Breast epithelium (tissue), 3 donors: Measurements from ENCODE around the gene MTMR1.

Experiments used
- POLR2A ChIP-seq: fragments of 450-650 bp; IDR thresholded peaks from one replicate; pipeline ENCODE4 v1.6.1; 2016; ENCODE audit warnings: antibody characterized with exemption, mild to moderate bottlenecking, moderate library complexity
- TF ChIP-seq, protein P1 (sequence below), 3 donors: fragments of 450-650 bp; IDR thresholded peaks; one replicate each; pipeline ENCODE4 v1.5.1; 2016 to 2017; ENCODE audit warnings: antibody characterized with exemption in 3 of 3, mild to moderate bottlenecking in 3 of 3, moderate library complexity in 3 of 3

DNA sequence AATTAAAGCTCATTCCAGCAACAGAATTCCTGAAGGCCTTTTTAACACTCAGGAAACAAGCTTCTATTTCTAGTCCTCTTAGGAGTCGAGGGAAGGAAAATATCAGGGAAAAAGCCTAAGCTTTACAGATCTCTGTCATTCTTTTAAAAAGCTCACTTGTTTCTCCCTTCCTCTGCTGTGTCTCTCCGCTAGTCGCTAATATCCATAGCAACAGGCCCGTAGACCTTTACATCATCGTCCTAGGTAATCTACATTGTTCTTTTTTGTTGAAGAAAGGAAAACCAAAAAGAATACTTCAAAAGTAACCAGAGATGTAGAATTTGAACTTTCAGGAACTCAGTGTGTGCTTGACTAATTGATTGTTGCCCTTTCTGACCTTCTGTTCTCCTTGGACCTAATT lies 45.9 kb upstream of the MTMR1 start:
- TF ChIP-seq, protein P1, sequence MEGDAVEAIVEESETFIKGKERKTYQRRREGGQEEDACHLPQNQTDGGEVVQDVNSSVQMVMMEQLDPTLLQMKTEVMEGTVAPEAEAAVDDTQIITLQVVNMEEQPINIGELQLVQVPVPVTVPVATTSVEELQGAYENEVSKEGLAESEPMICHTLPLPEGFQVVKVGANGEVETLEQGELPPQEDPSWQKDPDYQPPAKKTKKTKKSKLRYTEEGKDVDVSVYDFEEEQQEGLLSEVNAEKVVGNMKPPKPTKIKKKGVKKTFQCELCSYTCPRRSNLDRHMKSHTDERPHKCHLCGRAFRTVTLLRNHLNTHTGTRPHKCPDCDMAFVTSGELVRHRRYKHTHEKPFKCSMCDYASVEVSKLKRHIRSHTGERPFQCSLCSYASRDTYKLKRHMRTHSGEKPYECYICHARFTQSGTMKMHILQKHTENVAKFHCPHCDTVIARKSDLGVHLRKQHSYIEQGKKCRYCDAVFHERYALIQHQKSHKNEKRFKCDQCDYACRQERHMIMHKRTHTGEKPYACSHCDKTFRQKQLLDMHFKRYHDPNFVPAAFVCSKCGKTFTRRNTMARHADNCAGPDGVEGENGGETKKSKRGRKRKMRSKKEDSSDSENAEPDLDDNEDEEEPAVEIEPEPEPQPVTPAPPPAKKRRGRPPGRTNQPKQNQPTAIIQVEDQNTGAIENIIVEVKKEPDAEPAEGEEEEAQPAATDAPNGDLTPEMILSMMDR (IDR thresholded peaks at IDR 0.05), result no peak
- TF ChIP-seq POLR2A, result no peak
